Measurements from ENCODE around the gene GRID2. TPM values are rescaled to one million over a fixed set of nuclear protein-coding genes. Genes with fewer than 3 reads are reported as not detected.

The GRID2 gene
- total and polyA plus RNA-seq, 2 of the 4 experiments (the other 2 are of a cell fraction): under 0.01 TPM; not detected in 1

- no peaks in the 10 kb centered on the region for H3K4me1 ChIP-seq (ENCODE audit: control insufficient read depth, insufficient read depth, low read length)
- no peak overlapping the region for H2AK9ac ChIP-seq (replicated peaks; ENCODE audit: low read depth, low read length, poor library complexity)
- H3K9me3 ChIP-seq (ENCODE audit: control insufficient read depth, insufficient read depth, low read length): no peaks in the 10 kb centered on the region
- H3K18ac ChIP-seq (ENCODE audit: low read depth, low read length): no peak overlapping the region
- no peaks in the 10 kb centered on the region for H4K20me1 ChIP-seq (ENCODE audit: insufficient read depth, low read length)
- no peak overlapping the region for H2AK5ac ChIP-seq (ENCODE audit: low read depth, low read length)
- no peaks in the 10 kb centered on the region for H3K27me3 ChIP-seq (ENCODE audit: control insufficient read depth, insufficient read depth, low read length)
- H3K23ac ChIP-seq (ENCODE audit: low read depth, low read length): no peak overlapping the region
- ChIA-PET POLR2A (ENCODE audit: unreplicated experiment) (no interaction called here), CTCF (interaction anchor here (0.6 kb wide), 1 partner anchor 1300 kb away, joined by 4 read pairs; no protein-coding TSS in a partner anchor)
- WGBS, 2 experiments (ENCODE audit: extremely low coverage in 2 of 2, insufficient read length in 1 of 2): no CpG with 5 or more reads among the region's 2 CpGs
- H4K8ac ChIP-seq (ENCODE audit: low read depth in 2 of 2, low read length in 2 of 2): no peak overlapping the region
- no peak overlapping the region for H3K27ac ChIP-seq (ENCODE audit: insufficient read depth, low read length)
- H2BK20ac ChIP-seq (ENCODE audit: low read depth, low read length): no peak overlapping the region
- H3K4me3 ChIP-seq (ENCODE audit: insufficient read depth, low read depth, low read length): no peak overlapping the region
- no peak overlapping the region for H3K4me2 ChIP-seq (ENCODE audit: low read depth, low read length)
- no peaks in the 10 kb centered on the region for H3K9me1 ChIP-seq (ENCODE audit: insufficient read depth, low read length)
- H4K5ac ChIP-seq (ENCODE audit: low read depth, low read length): no peak overlapping the region
- dilution Hi-C loops (cut with HindIII; ENCODE audit: low sequenced_read_pairs, unreplicated experiment): no loop called here
- no peak overlapping the region for H4K91ac ChIP-seq (ENCODE audit: insufficient read depth, low read depth, low read length)
- DNase-seq (no peak), ATAC-seq (ENCODE audit: low read depth) (no peak)
- H3K36me3 ChIP-seq (ENCODE audit: control insufficient read depth, insufficient read depth, low read length): no peaks in the 10 kb centered on the region
- no peak overlapping the region for H3K14ac ChIP-seq (replicated peaks; ENCODE audit: low read depth, low read length)
- no peak overlapping the region for H3K4ac ChIP-seq (ENCODE audit: low read depth, low read length)
- no peak overlapping the region for H3K9ac ChIP-seq (ENCODE audit: low read depth, low read length)
- H3K79me1 ChIP-seq (ENCODE audit: low read depth in 1 of 2, low read length in 2 of 2): no peaks in the 10 kb centered on the region
- no peak overlapping the region for H2BK120ac ChIP-seq (ENCODE audit: low read depth, low read length)
- intact Hi-C loops (cut with micrococcal nuclease): no loop called here
- H2AFZ ChIP-seq (replicated peaks; ENCODE audit: low read length, poor library complexity): no peak overlapping the region
- no peak overlapping the region for H2BK5ac ChIP-seq (ENCODE audit: low read depth, low read length, poor library complexity, severe bottlenecking)
- H3K56ac ChIP-seq (ENCODE audit: extremely low read depth, insufficient read depth, low read length): no peak overlapping the region
- in situ Hi-C loops (cut with MboI; ENCODE audit: low sequenced_read_pairs): no loop called here
- no peak overlapping the region for H2BK15ac ChIP-seq (ENCODE audit: low read depth, low read length)
- TF ChIP-seq POLR2A (IDR thresholded peaks at IDR 0.05; ENCODE audit: low read depth, low read length): no peak
- TF ChIP-seq CEBPB (IDR thresholded peaks at IDR 0.05; ENCODE audit: low read depth, low read length): no peak
- TF ChIP-seq CTCF (conservative IDR thresholded peaks at IDR 0.05; ENCODE audit: low read depth, low read length): no peak
- TF ChIP-seq RFX5 (IDR thresholded peaks at IDR 0.05; ENCODE audit: low read depth, low read length): no peak
- no peak for TF ChIP-seq BHLHE40 (IDR thresholded peaks at IDR 0.05; ENCODE audit: low read depth, low read length)
- no peak for TF ChIP-seq MXI1 (IDR thresholded peaks at IDR 0.05; ENCODE audit: borderline replicate concordance, low read depth, low read length)
- no peak for TF ChIP-seq MAZ (IDR thresholded peaks at IDR 0.05; ENCODE audit: borderline replicate concordance, low read depth, low read length)
- BruUV-seq (replicated peaks): no TSS peak
Measured at GRCh38 chr4:93092765-93093164, 789.0 kb downstream of the GRID2 start.
